Fibroblast of lung (primary cell): ENCODE measurements around the gene NUP93. TPM values are rescaled to one million over a fixed set of nuclear protein-coding genes. Genes with fewer than 3 reads are reported as not detected.

ENCODE experiments used
- DNase-seq, 2 donors: peaks; one replicate each; pipeline versions ENCODE4 v3.0.0 to v3.0.0-alpha.2; 2010; ENCODE audit warnings: low read depth in 2 of 2
- H2AFZ ChIP-seq: 2 replicates; pipeline ENCODE4 v1.5.1; 2012; ENCODE audit warnings: low read length, control low read depth, inconsistent platforms
- H3K27ac ChIP-seq: 2 replicates; pipeline ENCODE4 v1.5.1; 2011; ENCODE audit warnings: low read length, control low read depth; ENCODE audit not compliant: insufficient read depth
- H3K27me3 ChIP-seq: 2 replicates; pipeline ENCODE4 v1.5.1; 2011; ENCODE audit warnings: mild to moderate bottlenecking, low read length; ENCODE audit not compliant: control insufficient read depth, insufficient read depth
- H3K36me3 ChIP-seq: 2 replicates; pipeline ENCODE4 v1.5.1; 2011; ENCODE audit warnings: low read length; ENCODE audit not compliant: control insufficient read depth, insufficient read depth
- H3K4me1 ChIP-seq: 2 replicates; pipeline ENCODE4 v1.5.1; 2011; ENCODE audit warnings: low read length; ENCODE audit not compliant: control insufficient read depth, insufficient read depth; ENCODE audit errors: extremely low read depth
- H3K4me2 ChIP-seq: 2 replicates; pipeline ENCODE4 v1.5.1; 2011; ENCODE audit warnings: low read length, control low read depth; ENCODE audit not compliant: insufficient read depth; ENCODE audit errors: extremely low read depth
- H3K4me3 ChIP-seq, 4 experiments: fragments of 200-600 bp in 1 of 4; sonication (generic) in 1 of 4; replicated peaks in 1 of 4; 2 replicates each; pipeline ENCODE4 v1.5.1; 2011 to 2016; ENCODE audit warnings: low read length in 4 of 4, low read depth in 3 of 4, mild to moderate bottlenecking in 3 of 4, control low read depth in 2 of 4, inconsistent platforms in 1 of 4, mixed read lengths in 1 of 4; ENCODE audit not compliant: insufficient read depth in 1 of 4; ENCODE audit errors: control extremely low read depth in 1 of 4
- H3K79me2 ChIP-seq: 2 replicates; pipeline ENCODE4 v1.5.1; 2012; ENCODE audit warnings: mild to moderate bottlenecking, low read length, inconsistent platforms; ENCODE audit not compliant: control insufficient read depth, insufficient read depth
- H3K9ac ChIP-seq: 2 replicates; pipeline ENCODE4 v1.5.1; 2011; ENCODE audit warnings: mild to moderate bottlenecking, low read length, control low read depth; ENCODE audit not compliant: insufficient read depth
- H3K9me3 ChIP-seq: 2 replicates; pipeline ENCODE4 v1.5.1; 2012; ENCODE audit warnings: low read depth, low read length; ENCODE audit not compliant: control insufficient read depth, insufficient read depth
- H4K20me1 ChIP-seq: 2 replicates; pipeline ENCODE4 v1.5.1; 2011; ENCODE audit warnings: low read length; ENCODE audit not compliant: control insufficient read depth, insufficient read depth; ENCODE audit errors: extremely low read depth
- EZH2 ChIP-seq: IDR thresholded peaks from 2 replicates; pipeline ENCODE4 v1.5.1; 2012; ENCODE audit warnings: low read length, control low read depth, mild to moderate bottlenecking; ENCODE audit errors: missing control alignments
- polyA plus RNA-seq, 2 donors: library from polyadenylated mRNA; depleted of rRNA in 1 of 2; stranded (reverse) in 1 of 2; unstranded in 1 of 2; fragments of >200 nt; gene quantifications; 2 replicates each; pipeline ENCODE4 v1.2.1, GENCODE V29; 2011 to 2012; ENCODE audit warnings: missing spikeins in 1 of 2
- total RNA-seq: library from RNA; depleted of rRNA; stranded (reverse); fragments of >200 nt; gene quantifications from 2 replicates; pipeline ENCODE4 v1.2.1, GENCODE V29; 2014
- TF ChIP-seq, protein P1 (sequence below), 2 donors: IDR thresholded peaks in 1 of 2; conservative IDR thresholded peaks in 1 of 2; 1 replicate in 1 of 2; 2 replicates in 1 of 2; pipeline ENCODE4 v1.5.1; 2011 to 2012; ENCODE audit warnings: low read length in 2 of 2, control low read depth in 1 of 2, inconsistent platforms in 1 of 2, low read depth in 1 of 2, mild to moderate bottlenecking in 1 of 2

The NUP93 gene
- total and polyA plus RNA-seq, 2 donors (not counting 1 experiment from before 2014, with no cell fraction given), result 37.6 to 42.9 TPM

DNA sequence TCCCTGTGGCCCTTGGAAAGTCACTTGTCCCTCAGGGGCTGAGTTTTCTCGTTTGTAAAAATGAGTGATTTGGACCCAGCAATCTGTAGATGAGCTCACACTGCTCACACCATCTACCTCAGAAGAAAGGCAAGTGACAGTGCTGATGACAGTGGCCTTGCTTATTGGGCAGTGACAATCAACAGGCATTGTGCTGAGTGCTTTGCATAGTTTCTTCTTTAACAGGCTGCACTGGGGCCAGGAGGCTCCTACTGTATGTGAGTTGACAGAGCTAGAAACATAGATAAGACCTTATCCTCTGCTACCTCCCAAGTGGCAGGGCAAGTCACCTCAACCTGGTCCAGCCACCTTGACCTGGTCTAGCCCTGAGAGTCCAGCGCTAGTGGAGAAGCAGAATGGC, 105.4 kb downstream of the NUP93 start:
- no peak overlapping the region for H3K27ac ChIP-seq
- H3K4me2 ChIP-seq, result no peak overlapping the region
- no peak overlapping the region for H3K9ac ChIP-seq
- no peak for DNase-seq
- no peaks in the 10 kb centered on the region for H3K79me2 ChIP-seq
- no peaks in the 10 kb centered on the region for H3K9me3 ChIP-seq
- no peak overlapping the region for H2AFZ ChIP-seq
- H3K4me1 ChIP-seq, result no peaks in the 10 kb centered on the region
- no peaks in the 10 kb centered on the region for H4K20me1 ChIP-seq
- H3K36me3 ChIP-seq, result peaks cover 17% of the 10 kb centered on the region
- no peak for TF ChIP-seq EZH2
- TF ChIP-seq, protein P1, sequence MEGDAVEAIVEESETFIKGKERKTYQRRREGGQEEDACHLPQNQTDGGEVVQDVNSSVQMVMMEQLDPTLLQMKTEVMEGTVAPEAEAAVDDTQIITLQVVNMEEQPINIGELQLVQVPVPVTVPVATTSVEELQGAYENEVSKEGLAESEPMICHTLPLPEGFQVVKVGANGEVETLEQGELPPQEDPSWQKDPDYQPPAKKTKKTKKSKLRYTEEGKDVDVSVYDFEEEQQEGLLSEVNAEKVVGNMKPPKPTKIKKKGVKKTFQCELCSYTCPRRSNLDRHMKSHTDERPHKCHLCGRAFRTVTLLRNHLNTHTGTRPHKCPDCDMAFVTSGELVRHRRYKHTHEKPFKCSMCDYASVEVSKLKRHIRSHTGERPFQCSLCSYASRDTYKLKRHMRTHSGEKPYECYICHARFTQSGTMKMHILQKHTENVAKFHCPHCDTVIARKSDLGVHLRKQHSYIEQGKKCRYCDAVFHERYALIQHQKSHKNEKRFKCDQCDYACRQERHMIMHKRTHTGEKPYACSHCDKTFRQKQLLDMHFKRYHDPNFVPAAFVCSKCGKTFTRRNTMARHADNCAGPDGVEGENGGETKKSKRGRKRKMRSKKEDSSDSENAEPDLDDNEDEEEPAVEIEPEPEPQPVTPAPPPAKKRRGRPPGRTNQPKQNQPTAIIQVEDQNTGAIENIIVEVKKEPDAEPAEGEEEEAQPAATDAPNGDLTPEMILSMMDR (conservative IDR thresholded peaks at IDR 0.05 in 1 of 2, IDR thresholded peaks at IDR 0.05 in 1 of 2; ENCODE audit: low read depth in 1 of 2, low read length in 2 of 2), result no peak
- no peak overlapping the region for H3K4me3 ChIP-seq
- H3K27me3 ChIP-seq, result no peaks in the 10 kb centered on the region

DNA sequence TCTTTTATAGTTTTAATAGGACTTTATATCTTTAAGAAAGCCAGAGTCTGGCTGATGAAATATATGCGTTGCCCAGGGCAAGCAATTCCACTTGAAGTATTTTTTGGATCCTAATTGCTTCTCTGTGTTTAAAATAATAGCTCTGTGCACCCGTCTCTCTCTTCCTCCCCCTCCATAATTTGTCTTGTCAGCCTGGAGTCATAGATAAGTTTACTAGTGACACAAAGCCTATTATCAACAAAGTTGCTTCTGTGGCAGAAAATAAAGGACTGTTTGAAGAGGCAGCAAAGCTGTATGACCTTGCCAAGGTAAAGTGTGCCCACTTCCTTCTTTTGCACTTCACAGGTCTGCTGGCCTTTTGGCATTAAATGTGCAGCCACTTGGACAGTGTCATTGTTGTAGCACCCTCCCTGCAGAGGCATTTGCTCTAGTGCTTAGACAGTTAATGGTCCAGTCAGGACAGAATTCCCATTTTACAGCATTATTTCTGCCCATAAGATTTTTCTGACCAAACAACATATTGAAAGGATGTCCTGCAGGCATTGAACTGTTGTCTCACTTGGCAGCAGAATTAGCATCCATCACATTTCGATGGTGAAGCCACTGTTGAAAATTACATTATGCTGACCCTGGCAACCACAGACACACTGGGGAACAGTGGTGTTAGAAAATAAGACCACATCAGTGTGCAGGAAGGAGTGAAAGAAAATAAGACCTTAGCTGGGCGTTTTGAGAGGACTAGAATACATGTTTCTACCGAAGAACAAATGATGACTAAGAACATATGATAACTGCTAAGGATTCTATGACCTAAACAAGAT, 106.7 kb downstream of the NUP93 start:
- Histone ChIP-seq H3K36me3 (peaks cover 17% of the 10 kb centered on the region), H3K4me1 (peaks cover 3% of the 10 kb centered on the region), H3K79me2 (no peaks in the 10 kb centered on the region), H4K20me1 (no peaks in the 10 kb centered on the region), H2AFZ (no peak overlapping the region), H3K9me3 (no peaks in the 10 kb centered on the region), H3K4me2 (no peak overlapping the region), H3K27ac (no peak overlapping the region), H3K4me3 (no peak overlapping the region), H3K9ac (no peak overlapping the region), H3K27me3 (no peaks in the 10 kb centered on the region)
- no peak for TF ChIP-seq EZH2
- TF ChIP-seq, protein P1 (conservative IDR thresholded peaks at IDR 0.05 in 1 of 2, IDR thresholded peaks at IDR 0.05 in 1 of 2; ENCODE audit: low read depth in 1 of 2, low read length in 2 of 2), result no peak
- DNase-seq, result peak in 1 of 2 donors; percentile 61

DNA sequence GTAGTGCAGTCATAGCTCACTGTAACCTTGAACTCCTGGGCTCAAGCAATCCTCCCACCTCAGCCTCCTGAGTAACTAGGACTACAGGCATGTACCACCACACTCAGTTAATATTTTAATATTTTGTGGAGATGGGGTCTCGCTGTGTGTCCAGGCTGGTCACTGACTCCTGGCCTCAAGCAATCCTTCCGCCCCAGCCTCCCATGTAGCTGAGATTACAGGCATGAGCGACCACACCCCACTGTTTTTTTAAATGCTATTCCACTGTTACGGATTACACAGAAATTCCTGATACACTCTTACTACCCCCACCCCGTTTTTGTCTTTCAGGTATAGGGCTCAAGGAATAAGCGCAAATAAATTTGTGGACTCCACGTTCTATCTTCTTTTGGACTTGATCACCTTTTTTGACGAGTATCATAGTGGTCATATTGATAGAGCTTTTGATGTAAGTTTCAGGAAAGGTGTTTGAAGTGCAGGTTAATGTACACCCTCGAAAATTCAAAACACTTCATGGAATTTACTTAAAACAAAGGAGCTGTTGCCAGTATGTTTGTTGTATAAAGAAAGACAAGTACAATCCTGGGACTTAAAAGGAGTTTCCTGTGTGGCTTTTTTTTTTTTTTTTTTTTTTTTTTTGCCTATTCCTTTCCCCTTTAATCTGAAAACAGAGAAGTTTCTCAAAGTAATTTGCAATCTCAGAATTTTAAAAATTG, 108.9 kb downstream of the NUP93 start:
- peaks cover 3% of the 10 kb centered on the region for H3K4me1 ChIP-seq
- H4K20me1 ChIP-seq, result no peaks in the 10 kb centered on the region
- peaks cover 11% of the 10 kb centered on the region for H3K36me3 ChIP-seq
- no peak for DNase-seq
- no peak overlapping the region for H3K4me3 ChIP-seq
- no peaks in the 10 kb centered on the region for H3K79me2 ChIP-seq
- no peaks in the 10 kb centered on the region for H3K9me3 ChIP-seq
- H3K9ac ChIP-seq, result no peak overlapping the region
- no peaks in the 10 kb centered on the region for H3K27me3 ChIP-seq
- no peak overlapping the region for H3K4me2 ChIP-seq
- TF ChIP-seq, protein P1 (conservative IDR thresholded peaks at IDR 0.05 in 1 of 2, IDR thresholded peaks at IDR 0.05 in 1 of 2; ENCODE audit: low read depth in 1 of 2, low read length in 2 of 2), result no peak
- no peak for TF ChIP-seq EZH2
- no peak overlapping the region for H3K27ac ChIP-seq
- H2AFZ ChIP-seq, result no peak overlapping the region
